HPDE6-E6E7 (cell line): ENCODE data around the gene AP1B1.
A peak's percentile ranks its signal among the peaks of the same experiment; 100 is the strongest.
"Not testable (repeated sequence)": the region's sequence is repeated elsewhere in the genome, so short reads cannot be mapped to it uniquely, and the experiment has no call there.

Source experiments
- DNase-seq: peaks from one replicate; pipeline ENCODE4 v3.0.0; 2011; ENCODE audit warnings: missing footprints; ENCODE audit errors: extremely low spot score

The AP1B1 gene

GRCh38 chr22:29387921-29388758, at the start of gene AP1B1:
TSS of gene AP1B1 (minus strand) at chr22:29388570. CDS start at chr22:29367243, 21,327 bp downstream.
- DNase-seq, result peak; percentile 87

GRCh38 chr22:29435236-29436136, 47.1 kb upstream of the AP1B1 start:
- DNase-seq, result no peak

DNA sequence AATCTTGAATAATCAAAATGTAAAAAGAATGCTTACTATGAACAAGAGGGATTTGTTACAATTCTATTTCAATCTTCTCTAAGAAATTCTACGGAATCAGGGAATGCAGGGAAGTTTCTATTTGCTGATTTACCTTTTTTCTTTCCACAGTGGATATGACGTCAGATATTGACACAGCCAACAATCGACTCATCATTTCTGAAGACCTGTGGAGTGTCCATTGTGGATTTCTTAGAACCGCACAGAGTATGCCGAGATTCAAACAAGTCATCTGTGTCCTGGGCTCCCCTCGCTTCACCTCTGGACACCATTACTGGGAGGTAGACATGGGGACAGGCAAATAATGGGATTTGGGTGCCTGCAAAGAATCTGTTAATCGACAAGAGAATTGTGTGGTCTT, 45.9 kb upstream of the AP1B1 start:
- DNase-seq, result no peak

- no peak for DNase-seq
Observed at GRCh38 chr22:29433856-29434255, 45.5 kb upstream of the AP1B1 start.

GRCh38 chr22:29431986-29432385, 43.6 kb upstream of the AP1B1 start:
- no peak for DNase-seq

- no peak for DNase-seq
Observed at GRCh38 chr22:29427176-29427760, 38.9 kb upstream of the AP1B1 start.

DNA sequence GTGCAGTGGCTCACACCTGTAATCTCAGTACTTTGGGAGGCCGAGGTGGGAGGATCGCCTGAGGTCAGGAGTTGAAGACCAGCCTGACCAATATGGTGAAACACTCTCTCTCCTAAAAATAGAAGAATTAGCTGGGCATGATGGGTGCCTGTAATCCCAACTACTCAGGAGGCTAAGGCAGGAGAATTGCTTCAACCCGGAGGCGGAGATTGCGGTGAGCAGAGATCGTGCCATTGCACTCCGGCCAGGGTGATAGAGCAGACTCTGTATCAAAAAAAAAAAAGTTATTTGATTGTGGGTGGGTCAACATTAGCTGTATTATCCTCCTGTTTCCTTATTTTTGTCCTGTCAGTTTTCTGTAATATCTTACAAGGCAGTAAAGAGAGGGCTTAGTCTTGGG, 38.1 kb upstream of the AP1B1 start:
- no peak for DNase-seq

DNA sequence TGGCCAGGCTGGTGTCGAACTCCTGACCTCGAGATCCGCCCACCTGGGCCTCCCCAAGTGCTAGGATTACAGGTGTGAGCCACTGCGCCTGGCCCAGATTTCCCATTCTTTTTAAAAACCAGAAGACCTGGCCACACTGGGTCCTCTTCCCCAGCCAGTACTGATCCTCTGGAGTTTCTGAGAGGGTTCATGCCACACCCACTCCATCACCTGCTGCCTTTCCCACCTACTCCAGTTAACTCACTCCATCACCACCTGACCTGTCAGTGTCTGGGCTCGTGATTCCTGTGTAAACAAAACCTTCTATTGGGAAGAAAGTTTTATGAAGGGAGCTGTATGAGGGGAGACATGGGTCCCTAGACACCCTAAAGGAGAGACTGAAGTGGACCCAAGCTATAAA, 30.3 kb upstream of the AP1B1 start:
- not testable (repeated sequence) for DNase-seq

DNA sequence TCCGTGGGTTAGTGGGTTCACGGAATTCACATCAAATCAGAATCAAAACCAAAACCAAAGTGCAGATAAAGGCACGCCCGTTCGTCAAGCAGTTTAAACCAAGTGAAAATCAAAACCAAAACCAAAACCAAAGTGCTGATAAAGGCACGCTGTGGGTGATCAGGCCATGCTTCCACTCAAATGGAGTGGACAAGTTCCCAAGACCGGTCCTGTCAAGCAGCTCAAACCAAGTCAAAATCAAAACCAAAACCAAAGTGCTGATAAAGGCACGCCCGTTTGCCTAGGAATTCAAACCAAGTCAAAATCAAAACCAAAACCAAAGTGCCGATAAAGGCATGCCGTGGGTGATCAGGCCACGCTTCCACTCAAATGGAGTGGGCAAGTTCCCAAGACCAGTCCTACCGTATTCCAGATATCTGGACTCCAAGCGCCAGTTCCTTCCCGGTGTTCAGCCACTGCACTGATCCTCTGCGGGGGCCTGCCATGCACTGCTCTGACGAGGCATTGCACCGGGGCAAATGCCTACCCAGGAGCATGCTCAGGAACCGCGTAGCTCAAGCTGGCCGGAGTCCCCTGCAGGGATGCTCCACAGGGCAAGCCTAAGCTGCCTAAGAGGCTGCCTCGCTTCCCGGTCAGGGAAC, 26.7 kb upstream of the AP1B1 start:
- not testable (repeated sequence) for DNase-seq

DNA sequence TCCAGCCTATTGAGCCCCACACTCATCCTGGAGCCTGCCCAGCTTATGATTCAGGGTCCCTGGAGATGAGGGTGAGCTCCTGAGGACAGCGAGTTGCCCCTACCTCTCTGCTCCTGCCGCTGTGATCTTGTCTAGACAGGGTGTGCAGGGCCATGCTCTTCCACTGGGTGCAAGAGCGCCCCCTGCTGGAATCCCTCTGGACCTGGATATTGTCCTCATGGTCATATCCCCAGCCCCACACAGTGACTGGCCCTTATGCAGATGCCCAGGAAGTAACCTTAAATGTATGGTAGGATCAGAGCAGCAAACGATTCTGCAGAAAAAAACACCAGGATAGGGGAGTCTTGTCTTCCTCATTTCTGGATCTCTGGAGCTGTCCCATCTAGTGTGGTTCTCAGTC, 24.4 kb upstream of the AP1B1 start:
- DNase-seq, result not testable (repeated sequence)

- not testable (repeated sequence) for DNase-seq
Observed at GRCh38 chr22:29411569-29412211, 23.3 kb upstream of the AP1B1 start.

GRCh38 chr22:29408940-29409339, 20.6 kb upstream of the AP1B1 start:
- no peak for DNase-seq

- not testable (repeated sequence) for DNase-seq
Observed at GRCh38 chr22:29401538-29401937, 13.2 kb upstream of the AP1B1 start.

- DNase-seq, result no peak
Observed at GRCh38 chr22:29400576-29400975, 12.2 kb upstream of the AP1B1 start.

DNA sequence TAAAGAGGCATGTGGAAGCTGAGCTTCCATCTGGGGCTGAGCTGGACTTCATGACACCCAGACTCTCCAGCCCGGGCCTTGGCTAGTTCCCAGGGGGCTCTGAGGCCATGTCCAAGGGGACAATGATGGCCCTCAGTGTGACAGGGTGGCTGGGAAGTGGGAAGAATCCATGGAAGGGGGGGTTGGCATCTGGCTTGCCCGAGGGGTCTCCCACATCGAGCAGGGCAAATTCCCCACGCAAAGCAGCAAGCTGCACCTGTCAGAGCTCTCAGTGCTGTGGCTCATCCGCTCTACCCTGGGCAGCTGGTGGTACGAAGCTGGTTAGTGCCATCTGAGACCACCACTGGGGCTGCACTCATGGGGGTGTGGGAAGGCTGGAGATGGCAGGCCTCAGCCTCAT, 9.4 kb upstream of the AP1B1 start:
- no peak for DNase-seq

DNA sequence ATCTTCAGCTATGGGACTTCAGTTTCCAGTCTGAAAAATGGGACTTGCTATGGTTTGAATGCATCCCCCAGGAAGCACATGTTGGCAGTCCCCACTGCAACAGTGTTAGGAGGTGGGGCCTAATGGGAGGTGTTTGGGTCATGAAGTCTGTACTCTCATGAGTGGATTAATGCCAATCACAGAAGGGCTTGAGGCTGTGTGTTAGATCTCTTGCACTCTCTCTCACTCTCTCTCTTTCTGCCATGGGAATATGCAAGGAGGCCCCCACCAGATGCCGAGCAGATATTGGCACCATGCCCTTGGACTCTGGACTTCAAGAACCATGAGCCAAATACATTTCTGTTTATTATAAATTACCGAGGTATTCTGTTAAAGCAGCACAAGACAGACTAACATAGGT, 7.8 kb upstream of the AP1B1 start:
- no peak for DNase-seq

- peak; percentile 59 for DNase-seq
Observed at GRCh38 chr22:29394931-29395581, 6.7 kb upstream of the AP1B1 start.

GRCh38 chr22:29393019-29393608, 4.7 kb upstream of the AP1B1 start:
- no peak for DNase-seq

DNA sequence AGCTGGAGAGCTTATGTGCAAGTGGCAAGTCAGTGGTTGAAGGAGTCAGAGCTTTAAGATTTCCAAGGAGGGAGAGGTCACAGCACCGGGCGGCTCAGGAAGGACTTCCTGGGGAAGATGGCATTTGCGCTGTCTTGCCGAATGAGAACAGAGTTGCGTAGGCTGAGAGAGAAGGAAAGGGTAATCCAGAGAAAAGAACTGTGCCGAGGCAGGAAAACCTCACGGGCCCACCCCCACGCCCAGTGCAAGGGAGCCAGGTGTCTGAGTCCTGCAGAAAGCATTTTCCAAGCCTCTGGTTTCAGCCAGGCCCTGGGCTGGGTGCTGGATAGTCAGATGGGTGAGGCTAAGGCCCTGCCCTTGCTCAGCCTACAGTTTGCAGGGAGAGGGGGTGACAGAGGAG, 3.2 kb upstream of the AP1B1 start:
- no peak for DNase-seq

GRCh38 chr22:29390270-29390669, 1.9 kb upstream of the AP1B1 start:
- DNase-seq, result no peak

- DNase-seq, result no peak
Observed at GRCh38 chr22:29388759-29389090, 355 bp upstream of the AP1B1 start.
